CD4-positive, alpha-beta T cell treated with Interleukin-4 for 1 hour (primary cell): ENCODE results near the gene FAM117A.

Experiments used
- DNase-seq, 2 donors: peaks; one replicate each; pipeline ENCODE4 v3.0.0-alpha.2; 2020 to 2022

The FAM117A gene

GRCh38 chr17:49707246-49707607 is 56.7 kb downstream of the FAM117A start:
- peak; percentile 19 to 41 for DNase-seq

- no peak for DNase-seq
Observed at GRCh38 chr17:49705254-49705653, 58.7 kb downstream of the FAM117A start.

- peak; percentile 22 to 24 for DNase-seq
Observed at GRCh38 chr17:49703557-49704277, 60.2 kb downstream of the FAM117A start.

GRCh38 chr17:49700960-49701359 is 63.0 kb downstream of the FAM117A start:
- DNase-seq, result no peak

- no peak for DNase-seq
Observed at GRCh38 chr17:49699966-49700575, 63.9 kb downstream of the FAM117A start.

- no peak for DNase-seq
Observed at GRCh38 chr17:49698005-49698404, 65.9 kb downstream of the FAM117A start.

- peak; percentile 76 to 83 for DNase-seq
Observed at GRCh38 chr17:49696233-49696761, 67.6 kb downstream of the FAM117A start.

GRCh38 chr17:49695698-49696232 is 68.2 kb downstream of the FAM117A start:
- no peak for DNase-seq

- peak; percentile 72 to 76 for DNase-seq
Observed at GRCh38 chr17:49694847-49695697, 68.9 kb downstream of the FAM117A start.

GRCh38 chr17:49692751-49693150 is 71.2 kb downstream of the FAM117A start:
- DNase-seq, result no peak

- no peak for DNase-seq
Observed at GRCh38 chr17:49691677-49692191, 72.2 kb downstream of the FAM117A start.

GRCh38 chr17:49691086-49691676 is 72.8 kb downstream of the FAM117A start:
- DNase-seq, result no peak

GRCh38 chr17:49690256-49690655 is 73.7 kb downstream of the FAM117A start:
- DNase-seq, result no peak

- DNase-seq, result no peak
Observed at GRCh38 chr17:49688848-49689247, 75.1 kb downstream of the FAM117A start.

GRCh38 chr17:49687878-49688491 is 75.9 kb downstream of the FAM117A start:
- peak in 1 of 2 donors; percentile 50 for DNase-seq

- DNase-seq, result no peak
Observed at GRCh38 chr17:49681106-49681979, 82.6 kb downstream of the FAM117A start.

GRCh38 chr17:49680314-49680713 is 83.6 kb downstream of the FAM117A start:
- no peak for DNase-seq

- peak; percentile 100 for DNase-seq
Observed at GRCh38 chr17:49677933-49678847, 85.7 kb downstream of the FAM117A start, which contains the start of gene SPOP. TSS of gene SPOP (minus strand) at chr17:49678097. CDS start at chr17:49622810, 55,287 bp downstream.

- peak; percentile 94 to 96 for DNase-seq
Observed at GRCh38 chr17:49677134-49677932, 86.6 kb downstream of the FAM117A start.
